T follicular helper cell (primary cell): Measurements from ENCODE around the gene SLC35F6.

Experiments used
- DNase-seq: peaks from one replicate; pipeline ENCODE4 v3.0.0-alpha.2; 2020; ENCODE audit warnings: low read depth

SLC35F6 gene

DNA sequence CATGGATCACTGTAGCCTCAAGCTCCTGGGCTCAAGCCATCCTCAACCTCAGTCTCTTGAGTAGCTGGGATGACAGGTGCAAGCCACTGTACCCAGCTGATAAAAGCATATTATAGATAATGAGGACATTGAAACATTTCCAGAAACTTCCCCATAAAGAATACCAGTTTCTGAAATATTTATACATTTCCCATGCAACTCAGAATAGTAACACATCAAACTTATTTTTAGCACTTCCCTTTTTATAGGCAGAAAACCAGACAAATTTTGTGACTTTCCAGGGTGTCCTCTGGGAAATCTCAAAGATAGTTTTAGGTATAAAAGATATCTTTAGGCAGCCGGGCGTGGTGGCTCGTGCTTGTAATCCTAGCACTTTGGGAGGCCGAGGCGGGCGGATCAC, 58.8 kb downstream of the SLC35F6 start:
- no peak for DNase-seq
